Endothelial cell of umbilical vein (primary cell): Measurements from ENCODE around the gene RBPJL. TPM values are rescaled to one million over a fixed set of nuclear protein-coding genes. Genes with fewer than 3 reads are reported as not detected.

Source experiments
- BruUV-seq: library from RNA; stranded (reverse); fragments of 400-500 nt; replicated peaks from 2 replicates; lab custom pipeline; 2021; lab: Mats Ljungman, UMichigan
- CTCF ChIA-PET: fragments of 300-600, 350-600 bp; sonication (Branson Sonifier 250); formaldehyde crosslinking; loops from one replicate; lab custom pipeline; 2021; ENCODE audit warnings: antibody characterized with exemption, inconsistent platforms; lab: Charles Lee
- POLR2A ChIA-PET: fragments of 300-600, 350-600 bp; sonication (Branson Sonifier 250); formaldehyde crosslinking; loops from one replicate; lab custom pipeline; 2021; ENCODE audit warnings: antibody characterized with exemption, inconsistent platforms; lab: Charles Lee
- DNase-seq: peaks from one replicate; pipeline ENCODE4 v3.0.0-alpha.2; 2011; ENCODE audit warnings: low read depth, low spot score
- FAIRE-seq: peaks from 2 replicates; lab custom pipeline; 2011; peaks lifted over from hg19 to GRCh38; lab: Jason Lieb, UNC
- H2AFZ ChIP-seq: 2 replicates; pipeline ENCODE4 v1.6.0; 2012; ENCODE audit warnings: low read depth, low read length, control low read depth, inconsistent platforms
- H3K27ac ChIP-seq: 2 replicates; pipeline ENCODE4 v1.5.1; 2011; ENCODE audit warnings: low read depth, mild to moderate bottlenecking, control low read depth, low read length, moderate library complexity; ENCODE audit not compliant: insufficient read depth
- H3K27me3 ChIP-seq, 2 experiments: 2 replicates each; pipeline versions ENCODE4 v1.6.0 to v1.6.1; 2011; ENCODE audit warnings: low read length in 2 of 2, mixed read lengths in 1 of 2; ENCODE audit not compliant: control insufficient read depth in 2 of 2, insufficient read depth in 2 of 2
- H3K36me3 ChIP-seq, 2 experiments: 2 replicates in 1 of 2; 3 replicates in 1 of 2; pipeline ENCODE4 v1.5.1; 2011; ENCODE audit warnings: low read length in 2 of 2, mild to moderate bottlenecking in 1 of 2, moderate library complexity in 1 of 2; ENCODE audit not compliant: control insufficient read depth in 2 of 2, insufficient read depth in 2 of 2; ENCODE audit errors: extremely low read depth in 1 of 2
- H3K4me1 ChIP-seq: 3 replicates; pipeline ENCODE4 v1.5.1; 2011; ENCODE audit warnings: mild to moderate bottlenecking, low read length; ENCODE audit not compliant: control insufficient read depth, insufficient read depth; ENCODE audit errors: extremely low read depth
- H3K4me2 ChIP-seq: 2 replicates; pipeline ENCODE4 v1.6.1; 2011; ENCODE audit warnings: low read length, control low read depth, mixed read lengths; ENCODE audit not compliant: insufficient read depth
- H3K4me3 ChIP-seq, 3 experiments: fragments of 200-600 bp in 1 of 3; sonication (generic), shearing (Covaris generic) in 1 of 3; replicated peaks in 1 of 3; 2 replicates each; pipeline ENCODE4 v1.5.1; 2011 to 2016; ENCODE audit warnings: control low read depth in 3 of 3, low read length in 3 of 3, mild to moderate bottlenecking in 2 of 3, inconsistent platforms in 1 of 3, low read depth in 1 of 3, moderate library complexity in 1 of 3; ENCODE audit not compliant: insufficient read depth in 1 of 3
- H3K79me2 ChIP-seq: 2 replicates; pipeline ENCODE4 v1.6.0; 2012; ENCODE audit warnings: low read length, inconsistent platforms; ENCODE audit not compliant: control insufficient read depth, insufficient read depth
- H3K9ac ChIP-seq: replicated peaks from 2 replicates; pipeline ENCODE3; 2011; ENCODE audit warnings: low read length, control low read depth; ENCODE audit not compliant: insufficient read depth; ENCODE audit errors: extremely low read depth
- H3K9me1 ChIP-seq: replicated peaks from 3 replicates; pipeline ENCODE4 v1.6.0; 2011; ENCODE audit warnings: mild to moderate bottlenecking, low read length; ENCODE audit not compliant: control insufficient read depth, insufficient read depth; ENCODE audit errors: extremely low read depth
- H3K9me3 ChIP-seq: replicated peaks from 2 replicates; pipeline ENCODE4 v1.5.1; 2012; ENCODE audit warnings: low read length, inconsistent platforms; ENCODE audit not compliant: control insufficient read depth, insufficient read depth
- H4K20me1 ChIP-seq: replicated peaks from 2 replicates; pipeline ENCODE3; 2011; ENCODE audit warnings: mild to moderate bottlenecking, low read length; ENCODE audit not compliant: control insufficient read depth, insufficient read depth; ENCODE audit errors: extremely low read depth
- EZH2 ChIP-seq: IDR thresholded peaks from 2 replicates; pipeline ENCODE4 v1.6.1; 2012; ENCODE audit warnings: borderline replicate concordance, low read depth, mild to moderate bottlenecking, moderate library complexity, low read length, inconsistent platforms; ENCODE audit not compliant: severe bottlenecking
- FOS ChIP-seq: IDR thresholded peaks from 2 replicates; pipeline ENCODE4 v1.6.1; 2011; ENCODE audit warnings: mild to moderate bottlenecking, low read length, moderate library complexity, borderline replicate concordance; ENCODE audit not compliant: insufficient read depth
- GATA2 ChIP-seq: IDR thresholded peaks from 2 replicates; pipeline ENCODE4 v1.7.0; 2011; ENCODE audit warnings: low read depth, mild to moderate bottlenecking, moderate library complexity, mixed read lengths, low read length; ENCODE audit not compliant: insufficient read length, insufficient read depth
- JUN ChIP-seq: IDR thresholded peaks from 2 replicates; pipeline ENCODE4 v1.6.1; 2011; ENCODE audit warnings: borderline replicate concordance, low read depth; ENCODE audit not compliant: insufficient read length, insufficient read depth
- MYC ChIP-seq: IDR thresholded peaks from one replicate; pipeline ENCODE4 v1.6.1; 2011; ENCODE audit warnings: mild to moderate bottlenecking, low read depth, low read length
- POLR2A ChIP-seq: IDR thresholded peaks from 2 replicates; pipeline ENCODE4 v1.6.1; 2012; ENCODE audit warnings: low read depth, mild to moderate bottlenecking, control low read depth, low read length
- POLR2AphosphoS5 ChIP-seq: IDR thresholded peaks from 2 replicates; pipeline ENCODE4 v1.6.1; 2012; ENCODE audit warnings: low read depth, mild to moderate bottlenecking, control low read depth, low read length, moderate library complexity; ENCODE audit not compliant: insufficient read depth
- dilution Hi-C: fragments of 300-500 bp; cut with MboI; formaldehyde crosslinking; loops from one replicate; pipeline ENCODE4 v1.15.0; 2019; ENCODE audit warnings: low sequenced_read_pairs; ENCODE audit not compliant: extremely low pct_ligation_motif_present
- intact Hi-C: fragments of 100-400 bp; cut with micrococcal nuclease; formaldehyde crosslinking; loops from one replicate; pipeline ENCODE4 v1.10.0; 2022
- polyA plus RNA-seq, 4 experiments: library from polyadenylated mRNA; depleted of rRNA in 3 of 4; stranded (reverse) in 3 of 4; unstranded in 1 of 4; fragments of >200 nt; gene quantifications; 2 replicates each; pipeline versions ENCODE4 v1.2.1 to v1.2.3, GENCODE V29; 2011 to 2012; ENCODE audit warnings: missing spikeins in 1 of 4
- total RNA-seq: library from RNA; stranded (reverse); gene quantifications from 2 replicates; pipeline ENCODE4 v1.2.3, GENCODE V29; 2021
- TF ChIP-seq, protein P1 (sequence below), 2 donors: IDR thresholded peaks; 1 replicate in 1 of 2; 2 replicates in 1 of 2; pipeline ENCODE4 v1.5.1; 2011; ENCODE audit warnings: low read length in 2 of 2, mild to moderate bottlenecking in 2 of 2, moderate library complexity in 2 of 2, control low read depth in 1 of 2, inconsistent platforms in 1 of 2, low read depth in 1 of 2; ENCODE audit not compliant: insufficient read depth in 1 of 2; ENCODE audit errors: extremely low read depth in 1 of 2
- TF ChIP-seq, protein P2 (sequence below): IDR thresholded peaks from 2 replicates; pipeline ENCODE4 v1.6.1; 2011; ENCODE audit not compliant: insufficient read depth, insufficient read length

Gene RBPJL
- total and polyA plus RNA-seq, 2 donors (not counting 3 experiments of a cell fraction or from before 2014, with no cell fraction given), result not detected

DNA sequence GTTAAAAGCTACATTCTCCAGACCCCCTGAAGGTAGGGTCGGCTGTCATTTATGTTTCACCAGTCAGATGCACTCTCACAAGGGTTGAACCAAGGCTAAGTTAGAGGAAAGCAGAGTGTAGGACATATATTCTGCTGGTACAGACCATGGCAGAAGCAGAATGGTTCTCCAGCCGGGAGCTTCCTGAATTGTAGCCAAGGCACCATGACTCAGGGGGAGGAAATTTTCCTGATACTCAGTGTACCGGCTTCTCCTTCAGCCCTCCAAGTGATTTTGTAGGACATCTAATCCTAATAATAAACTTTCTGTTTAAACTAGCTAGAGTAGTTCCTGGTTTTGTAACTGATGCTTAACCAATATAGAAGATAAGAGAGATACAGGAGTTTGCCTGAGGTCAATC lies 38.1 kb upstream of the RBPJL start:
- CTCF ChIA-PET, result interaction anchor here (0.8 to 2.4 kb wide), 4 partner anchors 13 to 25 kb away, joined by 3 to 8 read pairs (median 3); no protein-coding TSS in a partner anchor
- no TSS peak for BruUV-seq
- no peaks in the 10 kb centered on the region for H3K36me3 ChIP-seq
- intact Hi-C loops (no loop called here), dilution Hi-C loops (no loop called here)
- no peak for TF ChIP-seq MYC
- TF ChIP-seq JUN, result no peak
- TF ChIP-seq, protein P1, sequence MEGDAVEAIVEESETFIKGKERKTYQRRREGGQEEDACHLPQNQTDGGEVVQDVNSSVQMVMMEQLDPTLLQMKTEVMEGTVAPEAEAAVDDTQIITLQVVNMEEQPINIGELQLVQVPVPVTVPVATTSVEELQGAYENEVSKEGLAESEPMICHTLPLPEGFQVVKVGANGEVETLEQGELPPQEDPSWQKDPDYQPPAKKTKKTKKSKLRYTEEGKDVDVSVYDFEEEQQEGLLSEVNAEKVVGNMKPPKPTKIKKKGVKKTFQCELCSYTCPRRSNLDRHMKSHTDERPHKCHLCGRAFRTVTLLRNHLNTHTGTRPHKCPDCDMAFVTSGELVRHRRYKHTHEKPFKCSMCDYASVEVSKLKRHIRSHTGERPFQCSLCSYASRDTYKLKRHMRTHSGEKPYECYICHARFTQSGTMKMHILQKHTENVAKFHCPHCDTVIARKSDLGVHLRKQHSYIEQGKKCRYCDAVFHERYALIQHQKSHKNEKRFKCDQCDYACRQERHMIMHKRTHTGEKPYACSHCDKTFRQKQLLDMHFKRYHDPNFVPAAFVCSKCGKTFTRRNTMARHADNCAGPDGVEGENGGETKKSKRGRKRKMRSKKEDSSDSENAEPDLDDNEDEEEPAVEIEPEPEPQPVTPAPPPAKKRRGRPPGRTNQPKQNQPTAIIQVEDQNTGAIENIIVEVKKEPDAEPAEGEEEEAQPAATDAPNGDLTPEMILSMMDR (IDR thresholded peaks at IDR 0.05; ENCODE audit: extremely low read depth in 1 of 2, insufficient read depth in 1 of 2, low read depth in 1 of 2, low read length in 2 of 2), result no peak
- TF ChIP-seq POLR2A, result no peak
- TF ChIP-seq, protein P2, sequence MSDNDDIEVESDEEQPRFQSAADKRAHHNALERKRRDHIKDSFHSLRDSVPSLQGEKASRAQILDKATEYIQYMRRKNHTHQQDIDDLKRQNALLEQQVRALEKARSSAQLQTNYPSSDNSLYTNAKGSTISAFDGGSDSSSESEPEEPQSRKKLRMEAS, result no peak
- no peak for TF ChIP-seq EZH2
- TF ChIP-seq FOS, result no peak
- no peak for TF ChIP-seq POLR2AphosphoS5
- TF ChIP-seq GATA2, result no peak
- no peak overlapping the region for H2AFZ ChIP-seq
- no peak for FAIRE-seq
- POLR2A ChIA-PET, result no interaction called here
- H3K4me2 ChIP-seq, result no peak overlapping the region
- no peak overlapping the region for H3K27ac ChIP-seq
- H3K79me2 ChIP-seq, result no peaks in the 10 kb centered on the region
- H3K9ac ChIP-seq, result no peak overlapping the region
- H3K27me3 ChIP-seq, result peaks cover 7 to 30% of the 10 kb centered on the region in 2 experiments
- H3K4me1 ChIP-seq, result no peaks in the 10 kb centered on the region
- no peaks in the 10 kb centered on the region for H3K9me3 ChIP-seq
- no peak for DNase-seq
- H3K9me1 ChIP-seq, result no peaks in the 10 kb centered on the region
- no peaks in the 10 kb centered on the region for H4K20me1 ChIP-seq
- no peak overlapping the region for H3K4me3 ChIP-seq
